Vagina (tissue), 2 donors: ENCODE results near the gene ARHGEF39. TPM values are rescaled to one million over a fixed set of nuclear protein-coding genes. Genes with fewer than 3 reads are reported as not detected.

Source experiments
- DNase-seq, 2 donors: peaks; one replicate each; pipeline ENCODE4 v3.0.0-alpha.2; 2017; ENCODE audit errors: extremely low spot score in 2 of 2
- H3K27ac ChIP-seq: fragments of 200-600 bp; sonication (generic); one replicate; pipeline ENCODE4 v1.5.1; 2019
- H3K27me3 ChIP-seq: fragments of 200-600 bp; sonication (generic); one replicate; pipeline ENCODE4 v1.5.1; 2019
- H3K36me3 ChIP-seq, 2 donors: fragments of 200-600 bp; sonication (generic); one replicate each; pipeline ENCODE4 v1.5.1; 2017 to 2019
- H3K4me1 ChIP-seq: fragments of 200-600 bp; sonication (generic); one replicate; pipeline ENCODE4 v1.5.1; 2019
- H3K4me3 ChIP-seq, 2 donors: fragments of 200-600 bp; sonication (generic); 1 replicate in 1 of 2; 2 replicates in 1 of 2; pipeline ENCODE4 v1.5.1; 2016 to 2019
- H3K9me3 ChIP-seq: fragments of 200-600 bp; sonication (generic); one replicate; pipeline ENCODE4 v1.5.1; 2019
- POLR2A ChIP-seq, 2 donors: fragments of 450-650 bp; IDR thresholded peaks; one replicate each; pipeline ENCODE4 v1.6.1; 2017; ENCODE audit warnings: antibody characterized with exemption in 2 of 2, mild to moderate bottlenecking in 2 of 2, moderate library complexity in 2 of 2
- POLR2AphosphoS5 ChIP-seq, 2 donors: sonication (generic); formaldehyde crosslinking; IDR thresholded peaks; one replicate each; pipeline ENCODE4 v1.9.0; 2017; ENCODE audit warnings: antibody characterized with exemption in 2 of 2, mild to moderate bottlenecking in 2 of 2, low read depth in 1 of 2; ENCODE audit not compliant: insufficient read depth in 1 of 2
- intact Hi-C: fragments of 100-400 bp; cut with DNase I; formaldehyde crosslinking; loops from one replicate; pipeline ENCODE4 v1.15.1; 2023
- total RNA-seq: library from RNA; depleted of rRNA; stranded (reverse); fragments of >200 nt; gene quantifications from one replicate; pipeline ENCODE4 v1.2.3, GENCODE V29; 2016
- TF ChIP-seq, protein P1 (sequence below), 3 experiments: fragments of 450-650 bp in 2 of 3; fragments of 200-600 bp in 1 of 3; sonication (generic) in 1 of 3; IDR thresholded peaks; one replicate each; pipeline ENCODE4 v1.5.1; 2017 to 2019; ENCODE audit warnings: antibody characterized with exemption in 3 of 3, mild to moderate bottlenecking in 2 of 3, moderate library complexity in 2 of 3

ARHGEF39 gene
- total RNA-seq, 1 donor from 2014 or later = 1.2 TPM

DNA sequence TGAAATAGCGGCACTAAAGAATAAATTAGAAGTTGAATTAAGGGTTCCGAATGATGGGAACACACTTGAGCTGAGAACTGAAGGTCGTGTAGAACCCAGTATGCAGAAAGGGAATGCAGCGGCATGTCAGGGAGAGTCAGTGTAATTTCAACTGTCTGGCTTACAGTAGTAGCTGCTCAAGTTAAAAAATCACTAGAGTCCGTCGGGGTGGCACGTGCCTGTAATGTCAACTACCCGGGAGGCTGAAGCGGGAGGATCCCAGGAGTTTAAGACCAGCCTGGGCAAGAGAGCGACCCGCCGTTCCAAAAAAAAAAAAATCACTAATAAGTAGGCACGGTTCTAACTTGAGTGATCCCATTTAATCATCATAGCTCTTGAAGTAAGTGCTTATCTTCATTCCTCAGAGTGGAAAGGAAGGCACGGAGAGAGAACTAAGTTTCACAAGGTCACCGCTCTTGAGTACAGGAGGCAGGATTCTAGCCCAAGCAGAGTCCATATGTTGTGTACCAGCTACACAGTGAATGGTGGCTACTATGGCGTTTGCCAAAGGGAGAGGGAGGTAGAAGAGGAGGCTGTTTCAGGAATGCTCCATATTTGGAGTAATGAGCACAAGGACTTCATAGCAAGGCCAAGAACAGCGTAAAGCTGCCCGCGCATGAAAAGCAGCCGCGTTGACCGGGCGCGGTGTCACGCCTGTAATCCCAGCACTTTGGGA, 8.0 kb downstream of the ARHGEF39 start:
- no peak for TF ChIP-seq POLR2AphosphoS5 (IDR thresholded peaks at IDR 0.05; ENCODE audit: insufficient read depth in 1 of 2, low read depth in 1 of 2)
- TF ChIP-seq, protein P1, sequence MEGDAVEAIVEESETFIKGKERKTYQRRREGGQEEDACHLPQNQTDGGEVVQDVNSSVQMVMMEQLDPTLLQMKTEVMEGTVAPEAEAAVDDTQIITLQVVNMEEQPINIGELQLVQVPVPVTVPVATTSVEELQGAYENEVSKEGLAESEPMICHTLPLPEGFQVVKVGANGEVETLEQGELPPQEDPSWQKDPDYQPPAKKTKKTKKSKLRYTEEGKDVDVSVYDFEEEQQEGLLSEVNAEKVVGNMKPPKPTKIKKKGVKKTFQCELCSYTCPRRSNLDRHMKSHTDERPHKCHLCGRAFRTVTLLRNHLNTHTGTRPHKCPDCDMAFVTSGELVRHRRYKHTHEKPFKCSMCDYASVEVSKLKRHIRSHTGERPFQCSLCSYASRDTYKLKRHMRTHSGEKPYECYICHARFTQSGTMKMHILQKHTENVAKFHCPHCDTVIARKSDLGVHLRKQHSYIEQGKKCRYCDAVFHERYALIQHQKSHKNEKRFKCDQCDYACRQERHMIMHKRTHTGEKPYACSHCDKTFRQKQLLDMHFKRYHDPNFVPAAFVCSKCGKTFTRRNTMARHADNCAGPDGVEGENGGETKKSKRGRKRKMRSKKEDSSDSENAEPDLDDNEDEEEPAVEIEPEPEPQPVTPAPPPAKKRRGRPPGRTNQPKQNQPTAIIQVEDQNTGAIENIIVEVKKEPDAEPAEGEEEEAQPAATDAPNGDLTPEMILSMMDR (IDR thresholded peaks at IDR 0.05) = no peak
- Histone ChIP-seq H3K4me3 (peak overlapping the region; percentile 47 to 97), H3K36me3 (peaks cover 0 to 11% of the 10 kb centered on the region in 2 donors), H3K27me3 (no peaks in the 10 kb centered on the region), H3K9me3 (no peaks in the 10 kb centered on the region), H3K27ac (peak overlapping the region; percentile 96), H3K4me1 (peaks cover 18% of the 10 kb centered on the region)
- DNase-seq = no peak
- intact Hi-C loops = loop anchor here (5.0 to 10.0 kb wide), 2 partner anchors 35 to 158 kb away; partner anchors contain the start of genes HINT2 and SPAG8

DNA sequence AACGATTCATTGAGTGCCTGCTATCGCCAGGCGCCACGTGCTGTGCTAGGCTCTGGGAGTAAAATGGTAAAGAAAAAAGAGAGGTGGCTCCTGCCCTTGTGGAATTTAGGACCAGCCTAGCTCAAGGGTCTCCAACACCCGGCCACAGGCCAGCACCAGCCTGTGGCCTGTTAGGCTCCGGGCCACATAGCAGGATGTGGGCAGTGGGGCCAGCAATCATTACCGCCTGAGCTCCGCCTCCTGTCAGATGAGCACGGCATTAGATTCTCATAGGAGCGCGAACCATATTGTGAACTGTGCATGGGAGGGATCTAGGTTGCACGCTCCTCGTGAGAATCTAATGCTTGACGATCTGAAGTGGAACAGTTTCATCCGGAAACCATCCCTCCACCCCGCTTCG, 8.6 kb downstream of the ARHGEF39 start:
- Histone ChIP-seq H3K36me3 (peaks cover 0 to 11% of the 10 kb centered on the region in 2 donors), H3K27me3 (no peaks in the 10 kb centered on the region), H3K27ac (no peak overlapping the region), H3K4me1 (peaks cover 18% of the 10 kb centered on the region), H3K9me3 (no peaks in the 10 kb centered on the region), H3K4me3 (no peak overlapping the region)
- DNase-seq = no peak
- TF ChIP-seq POLR2A (IDR thresholded peaks at IDR 0.05) = no peak
- TF ChIP-seq, protein P1 (IDR thresholded peaks at IDR 0.05) = no peak
- TF ChIP-seq POLR2AphosphoS5 (IDR thresholded peaks at IDR 0.05; ENCODE audit: insufficient read depth in 1 of 2, low read depth in 1 of 2) = no peak
- intact Hi-C loops = loop anchor here (5.0 to 10.0 kb wide), 2 partner anchors 36 to 158 kb away; partner anchors contain the start of genes HINT2 and SPAG8

DNA sequence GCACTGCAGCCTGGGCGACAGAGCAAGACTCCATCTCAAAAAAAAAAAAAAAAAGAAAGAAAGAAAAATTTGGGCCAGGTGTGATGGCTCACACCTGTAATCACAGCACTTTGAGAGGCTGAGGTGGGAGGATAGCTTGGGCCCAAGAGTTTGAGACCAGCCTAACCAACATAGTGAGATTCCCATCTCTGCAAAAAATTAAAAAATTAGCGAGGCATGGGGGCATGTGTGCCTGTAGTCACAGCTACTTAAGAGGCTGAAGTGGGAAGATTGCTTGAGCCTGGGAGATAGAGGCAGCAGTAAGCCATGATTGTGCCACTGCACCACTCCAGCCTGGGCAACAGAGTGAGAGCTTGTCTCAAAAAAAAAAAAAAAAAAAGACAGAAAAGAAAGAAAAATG, 11.4 kb downstream of the ARHGEF39 start:
- H3K9me3 ChIP-seq = no peaks in the 10 kb centered on the region
- intact Hi-C loops = loop anchor here (10.0 kb wide), 1 partner anchor 161 kb away; the partner anchor contains the start of genes HINT2 and SPAG8
- no peaks in the 10 kb centered on the region for H3K27me3 ChIP-seq
- peaks cover 9% of the 10 kb centered on the region for H3K4me1 ChIP-seq
- H3K27ac ChIP-seq = no peak overlapping the region
- DNase-seq = no peak
- no peak overlapping the region for H3K4me3 ChIP-seq
- TF ChIP-seq, protein P1 (IDR thresholded peaks at IDR 0.05) = no peak
- no peak for TF ChIP-seq POLR2AphosphoS5 (IDR thresholded peaks at IDR 0.05; ENCODE audit: insufficient read depth in 1 of 2, low read depth in 1 of 2)
- no peak for TF ChIP-seq POLR2A (IDR thresholded peaks at IDR 0.05)
- H3K36me3 ChIP-seq = no peaks in the 10 kb centered on the region

DNA sequence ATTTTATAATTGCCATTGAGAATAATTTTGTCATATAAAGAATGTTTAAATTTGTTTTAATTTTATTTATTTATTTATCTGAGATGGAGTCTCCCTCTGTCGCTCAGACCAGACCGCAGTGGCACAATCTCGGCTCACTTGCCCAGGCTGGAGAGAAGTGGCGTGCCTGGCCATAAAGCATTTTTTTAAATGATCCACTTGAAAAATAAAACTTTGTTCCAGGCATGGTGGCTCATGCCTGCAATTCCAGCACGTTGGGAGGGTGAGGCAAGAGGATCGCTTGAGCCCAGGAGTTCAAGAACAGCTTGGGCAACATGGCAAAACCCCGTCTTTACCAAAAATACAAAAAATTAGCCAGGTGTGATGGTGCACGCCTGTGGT, 12.2 kb downstream of the ARHGEF39 start:
- H3K36me3 ChIP-seq = no peaks in the 10 kb centered on the region
- no peak for DNase-seq
- no peaks in the 10 kb centered on the region for H3K9me3 ChIP-seq
- H3K4me1 ChIP-seq = peaks cover 9% of the 10 kb centered on the region
- no peak overlapping the region for H3K4me3 ChIP-seq
- TF ChIP-seq, protein P1 (IDR thresholded peaks at IDR 0.05) = no peak
- no peak for TF ChIP-seq POLR2A (IDR thresholded peaks at IDR 0.05)
- no peaks in the 10 kb centered on the region for H3K27me3 ChIP-seq
- H3K27ac ChIP-seq = no peak overlapping the region
- intact Hi-C loops = loop anchor here (10.0 kb wide), 1 partner anchor 162 kb away; the partner anchor contains the start of genes HINT2 and SPAG8
